Subcutaneous preadipocyte (primary cell): ENCODE results near the gene ADGRA3. TPM values are rescaled to one million over a fixed set of nuclear protein-coding genes. Genes with fewer than 3 reads are reported as not detected.

Source experiments
- total RNA-seq: library from RNA; depleted of rRNA; stranded (reverse); fragments of >200 nt; gene quantifications from 2 replicates; pipeline ENCODE4 v1.2.3, GENCODE V29; 2012

The ADGRA3 gene
- 19.1 and 26.6 TPM in 2 replicates for total RNA-seq

GRCh38 chr4:22515888-22516541 is at the start of gene ADGRA3:
Gene ADGRA3, minus strand, starts transcription at chr4:22516066. Its CDS starts 282 bp downstream, at chr4:22515784.

Other genes starting within 250 kb of the ADGRA3 start
- gene GBA3, start 176.9 kb upstream of the ADGRA3 start, total RNA-seq: not detected in 2 replicates